Heart right ventricle (tissue), 16 donors: ENCODE measurements around the gene LDLRAP1. TPM values are rescaled to one million over a fixed set of nuclear protein-coding genes. Genes with fewer than 3 reads are reported as not detected.

Experiments used
- ATAC-seq, 8 donors: fragments of 200-7000 bp; cut with Tn5 transposase; one replicate each; pipeline ENCODE4 v1.9.1; 2020; ENCODE audit warnings: mild to moderate bottlenecking in 8 of 8, moderate library complexity in 8 of 8, moderate number of reproducible peaks in 1 of 8
- DNase-seq, 2 donors: peaks; one replicate each; pipeline ENCODE4 v3.0.0-alpha.2; 2020
- H3K27ac ChIP-seq, 10 donors: fragments of 200-600 bp; sonication (generic) in 2 of 10; one replicate each; pipeline versions ENCODE4 v1.5.0 to v1.8.0; 2020 to 2022; ENCODE audit warnings: mild to moderate bottlenecking in 3 of 10
- H3K27me3 ChIP-seq, 7 donors: fragments of 200-600 bp; one replicate each; pipeline ENCODE4 v1.8.0; 2021 to 2022; ENCODE audit warnings: mild to moderate bottlenecking in 2 of 7
- H3K36me3 ChIP-seq, 9 donors: fragments of 200-600 bp; sonication (generic) in 1 of 9; one replicate each; pipeline versions ENCODE4 v1.5.0 to v1.8.0; 2020 to 2022; ENCODE audit warnings: mild to moderate bottlenecking in 2 of 9
- H3K4me1 ChIP-seq, 9 donors: fragments of 200-600 bp; sonication (generic) in 1 of 9; one replicate each; pipeline versions ENCODE4 v1.5.0 to v1.8.0; 2020 to 2022; ENCODE audit warnings: mild to moderate bottlenecking in 4 of 9
- H3K4me3 ChIP-seq, 10 donors: fragments of 200-600 bp; sonication (generic) in 2 of 10; one replicate each; pipeline versions ENCODE4 v1.5.0 to v1.8.0; 2020 to 2022; ENCODE audit warnings: mild to moderate bottlenecking in 7 of 10, moderate library complexity in 2 of 10
- H3K9me3 ChIP-seq, 11 donors: fragments of 200-600 bp in 10 of 11; sonication (generic) in 2 of 11; one replicate each; pipeline versions ENCODE4 v1.5.0 to v1.8.0; 2013 to 2022; ENCODE audit warnings: mild to moderate bottlenecking in 2 of 11, control low read depth in 1 of 11, moderate library complexity in 1 of 11
- CTCF ChIP-seq, 9 donors: fragments of 200-600 bp; sonication (generic) in 2 of 9; IDR thresholded peaks; one replicate each; pipeline versions ENCODE4 v1.5.0 to v1.8.0; 2021 to 2022; ENCODE audit warnings: antibody characterized with exemption in 9 of 9, mild to moderate bottlenecking in 5 of 9, moderate library complexity in 1 of 9
- WGBS, 2 donors: extraction: QIAGEN DNeasy Blood & Tissue Kit; methylation state at CpG; one replicate each; pipeline ENCODE4 v1.1.7; 2013; ENCODE audit warnings: inconsistent platforms in 1 of 2; 5-methylcytosine and 5-hydroxymethylcytosine counted together
- intact Hi-C, 10 donors: fragments of 100-400 bp; cut with DNase I; formaldehyde crosslinking; loops; one replicate each; pipeline versions ENCODE4 v1.11.1 to v1.14.2; 2022
- polyA plus RNA-seq, 2 donors: library from polyadenylated mRNA; stranded (reverse); fragments of 200-250 nt; gene quantifications; one replicate each; pipeline ENCODE4 v1.2.3, GENCODE V29; 2013
- total RNA-seq, 10 donors: library from RNA; stranded (reverse); fragmentation: NEBNext Ultra II Directional in 3 of 10; extraction: Animal tissue kit (Norgen Biotek cat#: 25700) in 3 of 10; gene quantifications; one replicate each; pipeline versions ENCODE4 v1.2.1 to v1.2.4, GENCODE V29; 2021 to 2023
- donor health status: Arrhythmogenic right ventricular cardiomyopathy.
- donor health status: ischemic (EF 13 %, LVEDD 7.1; RV severe dilation, severe dysfunction).
- donor health status: healthy with polysubstance abuse.
- donor health status: DM: no; HTN: yes; CAD: no.
- donor health status: DM: no; HTN: no; CAD: no.
- donor health status: ischemic (EF 25% LVEDD 6.9; RV normal size, moderate dysfunction).
- donor health status: ischemic (EF 25% LVEDD 5.7; RV mildly dilated, moderate dysfunction).
- donor health status: healthy.
- donor health status: DM: yes; HTN: yes; CAD: no.
- donor health status: Ischemic cardiomyopathy.
- donor health status: ischemic (EF 35%, LVEDD 5.7; RV mildly dilated, moderate dysfunction).
- donor health status: nonischemic (EF 11% LVEDD 7.7; RV severe dilation, severe dysfunction).
- donor health status: DM: yes; HTN: yes; CAD: no.
- donor health status: PGD.
- donor health status: ischemic (EF 29% LVEDD 5.4; RV normal size, mild dysfunction).
- donor health status: nonischemic (EF 23%, LVEDD 6.1; RV moderate dilation, normal function).

The LDLRAP1 gene
- total and polyA plus RNA-seq, 12 donors, result 8.5 to 16.1 (median 10.3) TPM

GRCh38 chr1:25575191-25575590, 31.8 kb downstream of the LDLRAP1 start:
- H3K4me3 ChIP-seq, result no peak overlapping the region
- H3K9me3 ChIP-seq, result no peaks in the 10 kb centered on the region
- DNase-seq, result no peak
- no peaks in the 10 kb centered on the region for H3K36me3 ChIP-seq
- intact Hi-C loops, result no loop called here
- H3K4me1 ChIP-seq, result peaks cover 0 to 21% (median 3%) of the 10 kb centered on the region in 9 donors
- no peaks in the 10 kb centered on the region for H3K27me3 ChIP-seq
- 93% methylated on average over 2 of the region's 2 CpGs for WGBS, 2 donors
- no peak for ATAC-seq
- no peak overlapping the region for H3K27ac ChIP-seq
- TF ChIP-seq CTCF (IDR thresholded peaks at IDR 0.05), result no peak

- DNase-seq (no peak), ATAC-seq (no peak)
- no peak overlapping the region for H3K4me3 ChIP-seq
- no peak for TF ChIP-seq CTCF (IDR thresholded peaks at IDR 0.05)
- intact Hi-C loops, result no loop called here
- H3K27ac ChIP-seq, result no peak overlapping the region
- WGBS, 2 donors, result 92 to 96% methylated on average over 18 of the region's 18 CpGs
- no peaks in the 10 kb centered on the region for H3K36me3 ChIP-seq
- H3K9me3 ChIP-seq, result no peaks in the 10 kb centered on the region
- H3K4me1 ChIP-seq, result peaks cover 0 to 21% (median 3%) of the 10 kb centered on the region in 9 donors
- no peaks in the 10 kb centered on the region for H3K27me3 ChIP-seq
Observed at GRCh38 chr1:25576459-25577133, 33.2 kb downstream of the LDLRAP1 start.

GRCh38 chr1:25577134-25577920, 33.9 kb downstream of the LDLRAP1 start:
- H3K27me3 ChIP-seq, result no peaks in the 10 kb centered on the region
- no peaks in the 10 kb centered on the region for H3K36me3 ChIP-seq
- ATAC-seq (no peak), DNase-seq (no peak)
- no peak overlapping the region for H3K27ac ChIP-seq
- intact Hi-C loops, result no loop called here
- no peak overlapping the region for H3K4me3 ChIP-seq
- no peaks in the 10 kb centered on the region for H3K9me3 ChIP-seq
- H3K4me1 ChIP-seq, result peaks cover 0 to 20% (median 3%) of the 10 kb centered on the region in 9 donors
- TF ChIP-seq CTCF (IDR thresholded peaks at IDR 0.05), result no peak
- WGBS, 2 donors, result 85 to 87% methylated on average over 21 of the region's 21 CpGs

GRCh38 chr1:25579292-25580252, 36.2 kb downstream of the LDLRAP1 start:
- H3K4me3 ChIP-seq, result no peak overlapping the region
- intact Hi-C loops, result no loop called here

More at GRCh38 chr1:25579292-25580252, 36.2 kb downstream of the LDLRAP1 start:
- H3K36me3 ChIP-seq, result no peaks in the 10 kb centered on the region
- TF ChIP-seq CTCF (IDR thresholded peaks at IDR 0.05), result no peak
- ATAC-seq, result no peak
- H3K27ac ChIP-seq, result no peak overlapping the region
- 77 to 78% methylated on average over 19 of the region's 19 CpGs for WGBS, 2 donors
- DNase-seq, result no peak
- H3K9me3 ChIP-seq, result no peaks in the 10 kb centered on the region
- no peaks in the 10 kb centered on the region for H3K27me3 ChIP-seq
- H3K4me1 ChIP-seq, result peaks cover 0 to 11% (median 0%) of the 10 kb centered on the region in 9 donors
